Type B pancreatic cell (in vitro differentiated cells): ENCODE measurements around the gene LRFN4. TPM values are rescaled to one million over a fixed set of nuclear protein-coding genes. Genes with fewer than 3 reads are reported as not detected.

Experiments
- DNase-seq: peaks from one replicate; pipeline ENCODE4 v3.0.0; 2021; ENCODE audit warnings: mixed read lengths; ENCODE audit not compliant: unreplicated experiment; ENCODE audit errors: extremely low spot score
- H3K27ac Mint-ChIP-seq: 2 replicates; pipeline ENCODE4 v1.8.0; 2021; ENCODE audit warnings: mild to moderate bottlenecking, mixed read lengths
- H3K27me3 Mint-ChIP-seq: 2 replicates; pipeline ENCODE4 v1.8.0; 2021; ENCODE audit warnings: mixed read lengths
- H3K36me3 Mint-ChIP-seq: 2 replicates; pipeline ENCODE4 v1.8.0; 2021; ENCODE audit warnings: mixed read lengths
- H3K4me1 Mint-ChIP-seq: one replicate; pipeline ENCODE4 v1.8.0; 2021; ENCODE audit warnings: mixed read lengths; ENCODE audit not compliant: unreplicated experiment
- H3K4me3 Mint-ChIP-seq: 2 replicates; pipeline ENCODE4 v1.8.0; 2021; ENCODE audit warnings: mild to moderate bottlenecking, mixed read lengths
- H3K9me3 Mint-ChIP-seq: 2 replicates; pipeline ENCODE4 v1.8.0; 2021; ENCODE audit warnings: mixed read lengths
- total RNA-seq: library from RNA; stranded (reverse); gene quantifications from 2 replicates; pipeline ENCODE4 v1.2.1, GENCODE V29; 2021; ENCODE audit warnings: low replicate concordance
- TF ChIP-seq, protein P1 (sequence below): fragments of 200-600 bp; sonication (generic); conservative IDR thresholded peaks from 2 replicates; pipeline ENCODE4 v1.5.0; 2021; ENCODE audit warnings: antibody characterized with exemption, mild to moderate bottlenecking

The LRFN4 gene
- total RNA-seq, 1 donor from 2014 or later, result 28.5 TPM

DNA sequence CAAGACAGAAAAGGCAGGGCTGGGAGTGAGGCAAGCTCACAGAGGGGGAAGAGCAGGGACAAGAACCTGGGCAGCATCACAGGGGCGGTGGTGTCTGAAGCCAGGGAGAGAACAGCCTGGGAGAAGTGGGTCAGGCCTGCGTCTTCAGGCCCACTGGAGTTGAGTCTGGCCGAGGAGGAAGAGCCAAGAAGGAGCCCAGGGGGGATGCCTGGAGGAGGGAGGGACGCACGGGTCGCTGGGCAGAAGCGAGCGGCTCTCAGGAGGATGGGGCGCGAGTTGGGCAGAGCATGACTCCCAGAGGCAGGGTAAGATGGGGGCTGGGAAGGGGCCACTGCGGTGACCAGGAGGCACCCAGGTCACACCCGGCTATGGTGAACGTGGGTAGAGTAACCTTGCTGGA is 18.5 kb downstream of the LRFN4 start:
- peaks cover 25% of the 10 kb centered on the region for H3K4me1 Mint-ChIP-seq
- H3K36me3 Mint-ChIP-seq, result no peaks in the 10 kb centered on the region
- TF ChIP-seq, protein P1, sequence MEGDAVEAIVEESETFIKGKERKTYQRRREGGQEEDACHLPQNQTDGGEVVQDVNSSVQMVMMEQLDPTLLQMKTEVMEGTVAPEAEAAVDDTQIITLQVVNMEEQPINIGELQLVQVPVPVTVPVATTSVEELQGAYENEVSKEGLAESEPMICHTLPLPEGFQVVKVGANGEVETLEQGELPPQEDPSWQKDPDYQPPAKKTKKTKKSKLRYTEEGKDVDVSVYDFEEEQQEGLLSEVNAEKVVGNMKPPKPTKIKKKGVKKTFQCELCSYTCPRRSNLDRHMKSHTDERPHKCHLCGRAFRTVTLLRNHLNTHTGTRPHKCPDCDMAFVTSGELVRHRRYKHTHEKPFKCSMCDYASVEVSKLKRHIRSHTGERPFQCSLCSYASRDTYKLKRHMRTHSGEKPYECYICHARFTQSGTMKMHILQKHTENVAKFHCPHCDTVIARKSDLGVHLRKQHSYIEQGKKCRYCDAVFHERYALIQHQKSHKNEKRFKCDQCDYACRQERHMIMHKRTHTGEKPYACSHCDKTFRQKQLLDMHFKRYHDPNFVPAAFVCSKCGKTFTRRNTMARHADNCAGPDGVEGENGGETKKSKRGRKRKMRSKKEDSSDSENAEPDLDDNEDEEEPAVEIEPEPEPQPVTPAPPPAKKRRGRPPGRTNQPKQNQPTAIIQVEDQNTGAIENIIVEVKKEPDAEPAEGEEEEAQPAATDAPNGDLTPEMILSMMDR, result no peak

DNA sequence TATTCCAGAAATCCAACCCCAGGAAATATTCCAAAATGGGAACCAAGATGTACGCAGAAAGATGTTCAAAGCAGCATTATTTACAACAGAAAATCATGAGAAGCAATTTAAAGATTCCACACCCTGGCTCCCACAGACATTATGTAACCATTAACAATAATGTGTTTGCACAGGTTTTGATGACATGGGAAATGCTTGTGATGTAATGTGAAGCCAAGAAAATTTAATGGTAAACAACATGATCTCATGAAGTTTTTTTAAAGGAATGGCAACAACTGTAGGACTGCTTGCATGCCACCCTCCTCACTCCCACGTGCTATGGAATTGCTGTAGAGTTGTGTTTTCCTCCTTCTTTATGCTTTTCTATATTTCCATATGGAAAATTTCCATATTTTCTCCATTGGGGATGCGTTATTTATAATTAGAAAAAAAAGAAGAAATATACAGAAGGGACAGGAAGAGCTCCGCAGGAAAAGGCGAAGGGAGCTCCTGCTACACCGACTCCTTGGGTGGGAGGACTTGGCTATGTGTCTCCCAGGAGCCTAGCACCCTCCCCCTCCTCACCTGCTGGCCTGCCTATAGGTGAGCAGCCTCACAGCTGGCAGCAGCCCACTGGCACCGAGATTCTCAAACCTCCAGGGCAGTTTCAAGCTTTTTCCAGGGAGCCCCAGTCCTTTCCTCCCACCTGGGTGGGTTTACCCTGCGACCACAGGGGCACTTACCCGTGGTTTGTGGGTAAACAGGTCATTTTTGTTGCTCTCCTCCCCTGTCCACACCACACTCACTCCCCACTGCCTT is 20.9 kb downstream of the LRFN4 start:
- peaks cover 43% of the 10 kb centered on the region for H3K4me1 Mint-ChIP-seq

More for the DNA sequence above, 18.5 kb downstream of the LRFN4 start:
- Mint-ChIP-seq H3K9me3 (no peaks in the 10 kb centered on the region), H3K27ac (no peak overlapping the region), H3K27me3 (peaks cover 3% of the 10 kb centered on the region), H3K4me3 (no peak overlapping the region)
- DNase-seq, result peak; percentile 54

DNA sequence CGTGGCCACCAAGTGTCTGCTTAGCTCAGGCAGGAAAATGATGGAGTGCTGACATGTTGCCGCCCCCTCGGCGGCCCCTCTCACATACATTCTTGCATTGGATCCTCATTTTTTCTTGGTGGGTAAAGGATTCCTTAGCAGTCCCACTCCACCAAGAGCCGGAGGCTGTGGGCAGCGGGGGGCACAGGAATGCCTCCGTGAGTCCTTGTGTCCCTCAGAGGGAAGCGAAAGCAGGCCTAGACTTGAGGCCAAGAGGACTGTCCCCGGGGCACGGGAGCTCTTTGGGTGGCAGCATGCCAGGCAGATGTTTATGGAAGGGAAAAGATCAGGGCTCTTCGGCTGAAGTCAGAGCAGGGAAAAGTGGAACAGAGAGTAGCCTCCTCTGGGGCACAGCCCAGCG is 21.6 kb downstream of the LRFN4 start:
- H3K9me3 Mint-ChIP-seq, result no peaks in the 10 kb centered on the region
- no peak overlapping the region for H3K27ac Mint-ChIP-seq
- TF ChIP-seq, protein P1, result no peak
- peaks cover 50% of the 10 kb centered on the region for H3K4me1 Mint-ChIP-seq
- peaks cover 3% of the 10 kb centered on the region for H3K27me3 Mint-ChIP-seq
- no peak for DNase-seq
- H3K36me3 Mint-ChIP-seq, result no peaks in the 10 kb centered on the region
- H3K4me3 Mint-ChIP-seq, result no peak overlapping the region

More for the DNA sequence above, 20.9 kb downstream of the LRFN4 start:
- no peaks in the 10 kb centered on the region for H3K9me3 Mint-ChIP-seq
- no peaks in the 10 kb centered on the region for H3K36me3 Mint-ChIP-seq
- H3K4me3 Mint-ChIP-seq, result no peak overlapping the region
- no peak overlapping the region for H3K27ac Mint-ChIP-seq
- H3K27me3 Mint-ChIP-seq, result peaks cover 3% of the 10 kb centered on the region
- DNase-seq, result no peak
- TF ChIP-seq, protein P1, result no peak

DNA sequence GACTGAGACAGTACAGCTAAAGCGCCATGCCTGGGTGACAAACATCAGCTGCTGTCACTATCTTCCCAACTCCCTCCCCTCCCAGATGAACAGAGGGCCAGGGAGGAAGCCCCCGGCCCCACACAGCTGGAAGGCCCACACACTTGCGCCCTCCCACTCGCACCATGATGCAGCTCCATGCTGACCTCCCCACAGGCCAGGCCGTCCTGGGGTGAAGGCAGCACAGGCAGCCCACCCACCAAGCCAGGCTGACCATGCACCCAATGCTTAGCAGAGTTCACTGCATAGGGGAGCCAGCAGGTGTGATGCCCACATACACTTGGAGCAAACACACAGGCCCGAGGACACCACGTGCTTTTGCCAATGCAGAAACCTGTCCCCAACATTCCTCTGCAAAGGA is 22.1 kb downstream of the LRFN4 start:
- TF ChIP-seq, protein P1, result no peak
- no peak for DNase-seq
- H3K4me1 Mint-ChIP-seq, result peaks cover 52% of the 10 kb centered on the region
- peaks cover 3% of the 10 kb centered on the region for H3K27me3 Mint-ChIP-seq
- no peaks in the 10 kb centered on the region for H3K9me3 Mint-ChIP-seq
- H3K27ac Mint-ChIP-seq, result no peak overlapping the region
- H3K4me3 Mint-ChIP-seq, result no peak overlapping the region
- H3K36me3 Mint-ChIP-seq, result no peaks in the 10 kb centered on the region

DNA sequence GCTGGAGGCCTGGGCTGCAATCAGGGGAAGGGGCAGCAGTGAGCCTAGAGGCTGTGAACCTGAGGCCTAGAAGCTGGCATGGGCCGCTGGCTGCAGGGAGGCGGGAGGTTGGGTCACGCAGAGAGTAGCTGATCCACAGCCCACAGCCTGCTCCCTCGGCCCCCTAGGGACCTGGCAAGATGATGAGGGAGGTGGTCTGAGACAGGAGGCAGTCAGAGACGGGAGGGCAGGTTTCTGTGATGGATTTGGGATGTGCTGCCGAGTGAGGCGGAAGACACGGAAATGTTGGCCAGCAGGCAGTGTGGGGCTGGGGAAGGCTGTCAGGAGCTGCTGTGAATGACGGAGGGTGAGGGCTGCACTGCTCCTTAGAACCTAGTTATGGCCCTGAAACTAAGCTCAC is 22.7 kb downstream of the LRFN4 start:
- Mint-ChIP-seq H3K27ac (no peak overlapping the region), H3K36me3 (no peaks in the 10 kb centered on the region), H3K4me3 (no peak overlapping the region), H3K9me3 (no peaks in the 10 kb centered on the region), H3K4me1 (peaks cover 47% of the 10 kb centered on the region), H3K27me3 (peaks cover 3% of the 10 kb centered on the region)
- DNase-seq, result no peak
- TF ChIP-seq, protein P1, result no peak
